ENCODE results near the gene RIMBP2.

GRCh38 chr12:130449291-130449690 is 266.8 kb downstream of the RIMBP2 start:
- TF ChIP-seq EZH2phosphoT487 (IDR thresholded peaks at IDR 0.05; ENCODE audit: insufficient read depth, low read depth) (no peak), EZH2 (IDR thresholded peaks at IDR 0.05; ENCODE audit: insufficient read depth, poor library complexity, severe bottlenecking) (no peak)
